ENCODE measurements around the gene EIF5A. TPM values are rescaled to one million over a fixed set of nuclear protein-coding genes. Genes with fewer than 3 reads are reported as not detected.

EIF5A gene
- total RNA-seq, 4 donors from 2014 or later: 135 to 210 (median 144) TPM

GRCh38 chr17:7355053-7355452 lies 47.6 kb downstream of the EIF5A start, which contains the start of gene TMEM95:
TMEM95 (plus strand) TSS chr17:7355156; CDS start chr17:7355205, 49 bp downstream.
- Histone ChIP-seq H3K4me1 (peaks cover 13 to 40% of the 10 kb centered on the region in 2 donors), H3K27ac (peak within 1 kb of the TSS in 2 of 3 donors; percentile 24 to 31), H3K4me3 (replicated peaks in 1 of 3) (no peak within 1 kb of the TSS), H3K9me3 (no peaks in the 10 kb centered on the region), H3K36me3 (no peaks in the 10 kb centered on the region), H3K27me3 (no peaks in the 10 kb centered on the region)
- TF ChIP-seq POLR2A (IDR thresholded peaks at IDR 0.05) (no peak), CTCF (IDR thresholded peaks at IDR 0.05) (no peak)
- 66 to 67% methylated on average over 8 to 10 of the region's 10 CpGs for WGBS, 2 donors
- intact Hi-C loops (cut with DNase I): loop anchor here (5.0 to 10.0 kb wide), 2 partner anchors 130 to 207 kb away; partner anchors contain the start of genes POLR2A, SENP3 and SLC35G6
- peak; percentile 52 to 54 for DNase-seq

DNA sequence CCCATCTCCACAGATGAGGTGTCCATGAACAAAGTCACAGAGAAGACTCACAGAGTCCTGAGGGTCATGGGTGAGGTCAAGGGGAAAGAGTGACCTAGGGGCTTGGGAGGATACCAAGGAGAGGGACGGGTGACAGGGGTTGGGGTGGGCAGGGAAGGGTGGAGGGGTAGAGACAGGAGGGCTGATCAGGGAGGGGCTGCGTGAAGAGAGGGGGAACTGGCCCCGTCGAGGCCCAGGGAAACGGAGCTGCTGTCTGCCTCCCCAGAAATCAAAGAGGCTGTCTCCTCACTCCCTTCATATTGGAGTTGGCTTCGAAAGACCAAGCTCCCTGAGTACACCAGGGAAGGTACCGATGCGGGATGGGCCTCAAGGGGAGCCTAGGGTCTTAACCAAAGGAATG lies 48.1 kb downstream of the EIF5A start:
- Histone ChIP-seq H3K27ac (peak overlapping the region in 1 of 3 donors; percentile 24), H3K36me3 (no peaks in the 10 kb centered on the region), H3K27me3 (no peaks in the 10 kb centered on the region), H3K4me3 (replicated peaks in 1 of 3) (no peak overlapping the region), H3K9me3 (no peaks in the 10 kb centered on the region), H3K4me1 (peaks cover 9 to 37% of the 10 kb centered on the region in 2 donors)
- TF ChIP-seq POLR2A (IDR thresholded peaks at IDR 0.05) (no peak), CTCF (IDR thresholded peaks at IDR 0.05) (no peak)
- intact Hi-C loops (cut with DNase I): loop anchor here (5.0 to 10.0 kb wide), 2 partner anchors 129 to 207 kb away; partner anchors contain the start of genes POLR2A, SENP3 and SLC35G6
- WGBS, 2 donors: 76 to 77% methylated on average over 8 of the region's 8 CpGs
- no peak for DNase-seq

- no peak for TF ChIP-seq POLR2A (IDR thresholded peaks at IDR 0.05)
- TF ChIP-seq CTCF (IDR thresholded peaks at IDR 0.05): peak; percentile 49 to 85 (median 79)
- Histone ChIP-seq H3K9me3 (no peaks in the 10 kb centered on the region), H3K4me3 (replicated peaks in 1 of 3) (no peak overlapping the region), H3K36me3 (no peaks in the 10 kb centered on the region), H3K27me3 (no peaks in the 10 kb centered on the region), H3K4me1 (peaks cover 8 to 34% of the 10 kb centered on the region in 2 donors), H3K27ac (no peak overlapping the region)
- DNase-seq: peak; percentile 74 to 83
- intact Hi-C loops (cut with DNase I): loop anchor here (5.0 to 10.0 kb wide), 2 partner anchors 129 to 206 kb away; partner anchors contain the start of genes POLR2A, SENP3 and SLC35G6
- 13 to 30% methylated on average over 4 to 12 of the region's 12 CpGs for WGBS, 2 donors
Measured at GRCh38 chr17:7356072-7356549, 48.7 kb downstream of the EIF5A start.

DNA sequence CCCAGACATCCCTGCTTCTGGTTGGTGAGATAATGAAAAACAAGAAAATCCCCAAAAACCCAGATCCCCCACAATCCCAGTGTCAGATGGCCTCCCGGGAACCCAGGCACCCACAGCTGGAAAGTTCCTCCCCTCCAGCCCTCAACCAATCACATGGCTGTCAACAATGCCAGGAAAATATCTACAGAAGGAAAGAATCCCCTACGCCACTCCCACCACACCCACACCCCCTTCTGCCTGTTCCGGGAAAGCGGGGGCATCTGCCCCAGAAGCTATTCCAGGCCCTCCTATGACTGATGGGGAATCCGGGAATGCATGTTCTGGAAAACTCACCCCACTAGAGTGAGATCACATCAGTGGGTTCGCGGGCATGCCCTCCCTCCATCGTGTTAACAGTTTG lies 49.3 kb downstream of the EIF5A start:
- intact Hi-C loops (cut with DNase I): loop anchor here (5.0 to 10.0 kb wide), 2 partner anchors 128 to 206 kb away; partner anchors contain the start of genes POLR2A, SENP3 and SLC35G6
- Histone ChIP-seq H3K27ac (no peak overlapping the region), H3K9me3 (no peaks in the 10 kb centered on the region), H3K27me3 (no peaks in the 10 kb centered on the region), H3K4me3 (replicated peaks in 1 of 3) (no peak overlapping the region), H3K36me3 (no peaks in the 10 kb centered on the region), H3K4me1 (peaks cover 8 to 34% of the 10 kb centered on the region in 2 donors)
- 63 to 84% methylated on average over 7 of the region's 8 CpGs for WGBS, 2 donors
- TF ChIP-seq CTCF (IDR thresholded peaks at IDR 0.05): no peak
- no peak for DNase-seq

DNA sequence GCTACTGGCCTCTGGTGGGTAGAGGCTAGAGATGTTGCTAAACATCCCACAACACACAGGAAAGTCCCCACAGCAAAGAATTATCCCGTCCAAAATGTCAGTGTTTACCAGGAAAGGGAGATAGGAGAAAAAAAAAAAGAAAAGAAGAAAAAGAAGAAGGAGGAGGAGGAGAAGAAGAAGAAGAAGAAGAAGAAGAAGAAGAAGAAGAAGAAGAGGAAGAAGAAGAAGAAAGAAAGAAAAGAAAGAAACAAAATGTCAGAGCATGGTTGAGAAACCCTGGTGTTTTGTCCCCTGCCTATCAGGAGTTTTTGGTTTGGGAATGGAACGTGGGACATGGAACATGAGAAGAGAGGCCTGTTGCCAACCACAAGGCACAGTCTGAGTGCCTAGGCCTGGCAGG lies 50.0 kb downstream of the EIF5A start:
- Histone ChIP-seq H3K27ac (no peak overlapping the region), H3K9me3 (no peaks in the 10 kb centered on the region), H3K36me3 (no peaks in the 10 kb centered on the region), H3K4me1 (peaks cover 6 to 34% of the 10 kb centered on the region in 2 donors), H3K27me3 (no peaks in the 10 kb centered on the region), H3K4me3 (replicated peaks in 1 of 3) (no peak overlapping the region)
- TF ChIP-seq POLR2A (IDR thresholded peaks at IDR 0.05) (no peak), CTCF (IDR thresholded peaks at IDR 0.05) (no peak)
- WGBS, 2 donors: 77 to 81% methylated on average over 2 of the region's 2 CpGs
- DNase-seq: no peak
- intact Hi-C loops (cut with DNase I): loop anchor here (5.0 to 10.0 kb wide), 2 partner anchors 127 to 205 kb away; partner anchors contain the start of genes POLR2A, SENP3 and SLC35G6

Measured in thyroid gland (tissue), 4 donors.